Measurements from ENCODE around the gene NSG1. TPM values are rescaled to one million over a fixed set of nuclear protein-coding genes. Genes with fewer than 3 reads are reported as not detected.

Gene NSG1
- 2.4 and 4.1 TPM in 2 replicates for total RNA-seq

- H3K4me3 ChIP-seq (ENCODE audit: low read depth, low read length), result peak within 1 kb of the TSS; percentile 60
- TF ChIP-seq CTCF (IDR thresholded peaks at IDR 0.05; ENCODE audit: insufficient read depth, low read length, severe bottlenecking), result no peak
- DNase-seq (ENCODE audit: low read depth) (peak; percentile 37), FAIRE-seq (no peak)
- peaks cover 2% of the 10 kb centered on the region for H3K36me3 ChIP-seq (ENCODE audit: control insufficient read depth, insufficient read depth, low read length)
- no peaks in the 10 kb centered on the region for H3K27me3 ChIP-seq (ENCODE audit: control insufficient read depth, insufficient read depth, low read length)
These were observed at the start of gene NSG1 for GRCh38 chr4:4386736-4387392. Gene NSG1 (plus strand): TSS chr4:4387102. CDS start chr4:4387630, 528 bp downstream.

DNA sequence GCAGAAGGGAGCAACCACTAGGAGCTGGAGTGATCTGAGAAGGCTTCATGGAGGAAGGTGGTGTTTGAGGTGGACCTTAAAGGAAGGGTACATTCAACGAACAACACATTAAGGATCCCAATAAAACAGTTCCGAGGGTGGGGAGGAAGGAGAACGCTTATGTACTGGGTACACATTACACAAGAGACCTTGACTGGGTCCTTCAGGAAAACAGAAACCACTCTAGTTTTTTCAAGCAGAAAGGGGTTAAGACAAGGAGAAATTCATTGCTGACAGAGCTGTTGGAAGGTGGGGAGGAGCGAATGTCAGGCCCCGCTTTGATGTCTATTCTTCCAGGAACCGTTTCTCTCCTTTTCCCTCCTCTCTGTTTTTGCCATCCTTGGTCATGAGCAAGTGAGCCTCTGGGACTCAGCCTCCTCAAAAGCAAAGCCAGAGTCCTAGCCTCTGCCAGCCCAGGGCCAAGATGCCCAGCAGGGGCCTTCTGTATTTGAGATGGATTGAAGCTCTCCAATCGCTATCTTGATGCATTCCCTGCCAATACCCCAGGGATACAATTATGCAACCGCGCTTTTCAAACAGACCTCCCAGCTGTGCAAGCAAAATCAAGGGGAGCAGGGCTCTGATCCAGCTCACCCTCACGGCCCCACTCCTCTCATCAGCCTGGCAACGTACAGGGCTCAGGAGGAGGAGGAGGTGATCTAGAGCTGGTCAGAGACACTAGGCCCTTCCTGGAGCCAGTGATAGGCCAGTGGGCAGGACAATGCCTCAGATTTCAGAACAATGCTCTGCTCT, 48.5 kb upstream of the NSG1 start:
- Histone ChIP-seq H3K27me3 (ENCODE audit: control insufficient read depth, insufficient read depth, low read length) (peaks cover 7% of the 10 kb centered on the region), H3K36me3 (ENCODE audit: control insufficient read depth, insufficient read depth, low read length) (no peaks in the 10 kb centered on the region), H3K4me3 (ENCODE audit: low read depth, low read length) (no peak overlapping the region)
- DNase-seq (ENCODE audit: low read depth) (no peak), FAIRE-seq (peak; percentile 60)
- no peak for TF ChIP-seq CTCF (IDR thresholded peaks at IDR 0.05; ENCODE audit: insufficient read depth, low read length, severe bottlenecking)

DNA sequence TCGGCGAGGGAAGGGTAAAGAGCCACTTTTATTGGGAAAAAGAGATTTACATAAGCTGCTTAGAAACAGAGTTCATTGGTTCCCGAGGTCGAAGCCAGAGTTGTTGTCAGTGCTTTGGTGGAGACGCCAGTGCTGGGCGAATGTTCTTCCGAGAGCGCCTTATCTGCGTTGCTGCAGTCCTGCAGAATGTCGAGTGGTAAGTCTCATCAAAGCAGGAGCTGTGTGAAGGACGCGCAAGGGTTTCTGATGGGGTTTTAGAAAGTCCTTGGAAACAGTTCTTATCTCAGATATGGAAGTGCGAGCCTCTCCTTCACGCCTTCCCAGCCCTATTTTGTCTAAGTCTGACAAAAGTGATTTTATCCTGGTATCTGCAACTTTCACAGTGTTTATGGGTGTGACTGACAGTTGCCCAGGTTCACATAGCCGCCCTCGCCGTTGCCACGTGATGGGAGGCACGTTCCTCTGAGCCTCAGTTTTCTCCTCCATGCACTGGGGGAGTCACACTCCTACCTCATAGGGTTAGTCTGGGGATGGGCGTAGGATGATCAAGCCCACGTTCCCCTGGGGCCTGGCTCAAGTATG, 47.3 kb upstream of the NSG1 start:
- Histone ChIP-seq H3K27me3 (ENCODE audit: control insufficient read depth, insufficient read depth, low read length) (peaks cover 5% of the 10 kb centered on the region), H3K36me3 (ENCODE audit: control insufficient read depth, insufficient read depth, low read length) (no peaks in the 10 kb centered on the region), H3K4me3 (ENCODE audit: low read depth, low read length) (no peak overlapping the region)
- FAIRE-seq (peak; percentile 28), DNase-seq (ENCODE audit: low read depth) (peak; percentile 25)
- TF ChIP-seq CTCF (IDR thresholded peaks at IDR 0.05; ENCODE audit: insufficient read depth, low read length, severe bottlenecking), result no peak

DNA sequence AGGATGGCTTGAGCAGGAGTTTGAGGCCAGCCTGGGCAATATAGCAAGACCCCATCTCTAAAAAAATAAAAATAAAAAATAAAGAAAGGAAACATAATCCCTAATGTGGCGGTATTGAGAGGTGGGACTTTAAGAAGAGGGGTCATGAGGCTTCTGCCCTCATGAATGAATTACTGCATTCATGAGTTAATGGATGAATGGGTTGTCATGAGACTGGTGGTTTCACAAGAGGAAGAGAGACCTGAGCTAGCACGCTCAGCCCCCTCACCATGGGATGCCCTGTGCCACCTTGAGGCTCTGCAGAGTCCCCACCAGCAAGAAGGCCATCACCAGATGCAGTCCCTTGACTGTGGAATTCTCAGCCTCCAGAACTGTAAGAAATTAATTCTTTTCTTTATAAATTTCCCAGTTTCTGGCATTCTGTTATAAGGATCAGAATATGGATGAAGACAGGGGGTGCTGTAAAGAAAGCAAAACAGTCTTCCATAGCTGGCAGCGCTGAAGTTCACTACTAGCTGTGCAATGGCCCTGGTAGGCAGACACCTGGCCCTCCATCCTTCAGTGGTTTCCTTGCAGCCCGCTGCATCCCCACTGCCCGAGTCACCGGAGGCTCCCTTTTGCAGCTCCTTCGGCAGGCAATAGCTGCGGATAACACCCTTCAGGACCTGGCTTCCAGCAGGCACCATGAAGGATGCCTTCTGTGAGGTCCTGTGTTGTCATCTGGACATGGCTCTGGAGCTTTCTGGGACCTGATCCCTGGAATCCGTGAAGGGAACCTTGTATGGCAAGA, 44.8 kb upstream of the NSG1 start:
- FAIRE-seq (no peak), DNase-seq (ENCODE audit: low read depth) (no peak)
- no peak for TF ChIP-seq CTCF (IDR thresholded peaks at IDR 0.05; ENCODE audit: insufficient read depth, low read length, severe bottlenecking)
- Histone ChIP-seq H3K27me3 (ENCODE audit: control insufficient read depth, insufficient read depth, low read length) (peaks cover 5% of the 10 kb centered on the region), H3K4me3 (ENCODE audit: low read depth, low read length) (no peak overlapping the region), H3K36me3 (ENCODE audit: control insufficient read depth, insufficient read depth, low read length) (no peaks in the 10 kb centered on the region)

DNA sequence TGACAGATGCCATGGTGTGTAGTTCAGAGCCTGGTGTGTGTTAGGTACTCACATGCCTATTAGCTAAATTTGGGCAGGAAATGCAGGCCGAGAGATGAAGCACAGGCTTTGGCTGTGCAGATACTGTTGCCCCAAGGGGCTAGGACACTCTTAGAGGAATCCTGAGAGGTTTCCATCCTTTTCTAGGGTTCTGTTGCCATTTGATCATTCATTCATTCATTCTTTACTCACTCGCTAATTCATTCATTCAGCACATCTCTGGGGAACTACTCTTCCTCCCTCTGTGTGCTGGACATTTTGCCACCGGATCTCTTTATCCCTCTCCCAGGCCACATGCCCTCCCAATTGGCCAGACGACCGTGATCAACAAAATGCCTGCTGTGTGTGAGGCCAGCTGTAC, 43.9 kb upstream of the NSG1 start:
- DNase-seq (ENCODE audit: low read depth) (no peak), FAIRE-seq (no peak)
- Histone ChIP-seq H3K27me3 (ENCODE audit: control insufficient read depth, insufficient read depth, low read length) (peaks cover 5% of the 10 kb centered on the region), H3K36me3 (ENCODE audit: control insufficient read depth, insufficient read depth, low read length) (no peaks in the 10 kb centered on the region), H3K4me3 (ENCODE audit: low read depth, low read length) (no peak overlapping the region)
- TF ChIP-seq CTCF (IDR thresholded peaks at IDR 0.05; ENCODE audit: insufficient read depth, low read length, severe bottlenecking), result no peak
